GM04504 (cell line): ENCODE measurements around the gene EFCAB8.
"Not testable (repeated sequence)": the region's sequence is repeated elsewhere in the genome, so short reads cannot be mapped to it uniquely, and the experiment has no call there.

ENCODE experiments used
- DNase-seq: peaks from one replicate; pipeline ENCODE4 v3.0.0-alpha.2; 2012; ENCODE audit warnings: low read depth

The EFCAB8 gene

GRCh38 chr20:32841174-32841573 is 17.5 kb upstream of the EFCAB8 start:
- DNase-seq = no peak

- DNase-seq = no peak
Observed at GRCh38 chr20:32841632-32842031, 17.1 kb upstream of the EFCAB8 start.

- no peak for DNase-seq
Observed at GRCh38 chr20:32842688-32843524, 15.8 kb upstream of the EFCAB8 start.

- DNase-seq = no peak
Observed at GRCh38 chr20:32845786-32846185, 12.9 kb upstream of the EFCAB8 start.

- DNase-seq = no peak
Observed at GRCh38 chr20:32846852-32847251, 11.9 kb upstream of the EFCAB8 start.

- no peak for DNase-seq
Observed at GRCh38 chr20:32847964-32848363, 10.8 kb upstream of the EFCAB8 start.

- no peak for DNase-seq
Observed at GRCh38 chr20:32848846-32849245, 9.9 kb upstream of the EFCAB8 start.

GRCh38 chr20:32849577-32849976 is 9.1 kb upstream of the EFCAB8 start:
- no peak for DNase-seq

GRCh38 chr20:32855387-32855786 is 3.3 kb upstream of the EFCAB8 start:
- DNase-seq = no peak

GRCh38 chr20:32858189-32858588 is 534 bp upstream of the EFCAB8 start:
- DNase-seq = no peak

- no peak for DNase-seq
Observed at GRCh38 chr20:32861446-32861845, 2.7 kb downstream of the EFCAB8 start.

- DNase-seq = no peak
Observed at GRCh38 chr20:32869562-32869961, 10.8 kb downstream of the EFCAB8 start.

GRCh38 chr20:32870526-32870925 is 11.8 kb downstream of the EFCAB8 start:
- not testable (repeated sequence) for DNase-seq

- DNase-seq = no peak
Observed at GRCh38 chr20:32870985-32871384, 12.3 kb downstream of the EFCAB8 start.

GRCh38 chr20:32871627-32872160 is 13.0 kb downstream of the EFCAB8 start:
- no peak for DNase-seq

- no peak for DNase-seq
Observed at GRCh38 chr20:32872266-32872665, 13.5 kb downstream of the EFCAB8 start.

GRCh38 chr20:32875673-32876072 is 16.9 kb downstream of the EFCAB8 start:
- DNase-seq = no peak

- no peak for DNase-seq
Observed at GRCh38 chr20:32877507-32877906, 18.8 kb downstream of the EFCAB8 start.

- DNase-seq = no peak
Observed at GRCh38 chr20:32878820-32879219, 20.1 kb downstream of the EFCAB8 start.

GRCh38 chr20:32879538-32879937 is 20.8 kb downstream of the EFCAB8 start:
- DNase-seq = no peak

GRCh38 chr20:32880635-32881034 is 21.9 kb downstream of the EFCAB8 start:
- no peak for DNase-seq

- no peak for DNase-seq
Observed at GRCh38 chr20:32883081-32883480, 24.4 kb downstream of the EFCAB8 start.

GRCh38 chr20:32885185-32885584 is 26.5 kb downstream of the EFCAB8 start:
- DNase-seq = no peak

GRCh38 chr20:32885952-32886351 is 27.2 kb downstream of the EFCAB8 start:
- DNase-seq = no peak
